Hindlimb muscle (tissue), 1 donor: ENCODE data around the gene FOXL3. TPM values are rescaled to one million over a fixed set of nuclear protein-coding genes. Genes with fewer than 3 reads are reported as not detected.
A peak's percentile ranks its signal among the peaks of the same experiment; 100 is the strongest.
"Not testable (repeated sequence)": the region's sequence is repeated elsewhere in the genome, so short reads cannot be mapped to it uniquely, and the experiment has no call there.

Experiments used
- DNase-seq: peaks from one replicate; pipeline ENCODE4 v3.0.0-alpha.2; 2013
- polyA plus RNA-seq: library from polyadenylated mRNA; unstranded; fragments of 120-200 nt; gene quantifications from one replicate; pipeline ENCODE4 v1.2.1, GENCODE V29; 2013; ENCODE audit not compliant: insufficient read length

The FOXL3 gene
- polyA plus RNA-seq, 1 donor, result not detected

DNA sequence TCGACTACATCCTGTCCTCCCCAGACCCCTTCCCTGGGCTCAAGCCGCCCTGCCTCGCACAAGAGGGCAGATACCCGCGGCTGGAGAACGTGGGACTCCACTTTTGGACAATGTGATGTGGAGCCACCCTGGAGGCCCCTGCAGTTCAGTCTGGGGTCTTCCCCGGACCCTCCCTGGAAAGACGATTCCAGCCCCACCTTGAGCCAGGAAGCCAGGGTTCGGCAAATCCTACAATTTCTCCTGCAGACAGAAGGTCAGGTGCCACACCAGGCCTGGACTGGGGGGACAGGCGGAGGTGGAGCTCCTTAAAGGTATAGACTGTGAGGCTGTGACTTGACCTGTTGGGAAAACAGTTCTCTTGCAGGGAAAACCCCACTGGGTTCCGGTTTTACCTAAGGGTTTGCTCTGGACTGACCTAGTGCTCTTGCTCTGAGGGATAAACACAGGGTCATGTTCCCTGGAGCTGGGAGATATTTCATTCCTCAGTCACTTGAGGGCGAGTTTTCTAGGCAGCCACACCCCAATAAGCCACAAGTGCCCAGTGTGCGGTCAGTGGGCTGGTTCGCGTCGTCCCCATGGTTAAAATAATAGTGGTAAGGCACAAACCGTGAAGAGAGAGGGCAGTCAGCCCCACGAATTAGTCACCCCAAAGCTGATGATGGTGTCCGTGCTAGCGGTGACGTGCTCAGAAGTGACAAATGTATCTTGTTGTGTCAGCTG is 1.6 kb downstream of the FOXL3 start:
- no peak for DNase-seq

DNA sequence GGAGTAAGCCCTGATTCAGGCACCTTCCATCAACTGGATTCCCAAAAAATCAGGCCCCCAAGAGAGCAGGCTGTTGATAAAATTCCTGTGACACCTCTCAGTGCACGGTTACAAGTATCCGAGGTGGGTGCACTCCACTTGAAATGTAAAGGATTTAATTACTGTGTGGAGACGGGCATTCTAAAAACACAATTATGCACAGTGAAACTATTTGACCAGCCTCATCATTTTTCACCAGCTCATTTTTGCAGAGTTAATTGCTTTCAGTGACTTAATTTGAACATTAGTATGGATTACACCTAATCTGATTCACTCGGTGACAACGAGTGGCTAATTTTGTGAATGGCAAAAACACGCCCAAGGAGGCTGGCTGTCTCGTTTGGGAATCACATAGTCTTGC is 2.3 kb downstream of the FOXL3 start:
- DNase-seq, result no peak

DNA sequence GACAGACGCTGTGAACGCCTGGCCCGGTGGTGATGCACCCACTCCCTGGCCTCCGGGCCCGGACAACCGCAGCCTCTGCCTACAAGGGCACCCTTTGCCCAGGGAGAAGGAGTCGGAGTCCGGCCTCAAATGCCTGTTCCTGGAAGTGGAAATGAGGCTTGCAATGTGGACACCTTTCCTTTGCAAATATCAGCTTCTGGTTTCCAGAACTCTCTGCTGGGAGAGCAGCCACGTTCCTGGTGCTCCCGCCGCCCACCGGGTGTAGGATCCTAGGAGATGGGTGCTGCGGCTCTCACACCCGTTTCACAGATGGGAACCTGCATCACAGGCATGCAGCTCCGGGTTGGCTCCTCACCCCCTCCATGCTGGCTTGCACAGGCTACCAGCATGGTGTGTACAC is 2.9 kb downstream of the FOXL3 start:
- no peak for DNase-seq

DNA sequence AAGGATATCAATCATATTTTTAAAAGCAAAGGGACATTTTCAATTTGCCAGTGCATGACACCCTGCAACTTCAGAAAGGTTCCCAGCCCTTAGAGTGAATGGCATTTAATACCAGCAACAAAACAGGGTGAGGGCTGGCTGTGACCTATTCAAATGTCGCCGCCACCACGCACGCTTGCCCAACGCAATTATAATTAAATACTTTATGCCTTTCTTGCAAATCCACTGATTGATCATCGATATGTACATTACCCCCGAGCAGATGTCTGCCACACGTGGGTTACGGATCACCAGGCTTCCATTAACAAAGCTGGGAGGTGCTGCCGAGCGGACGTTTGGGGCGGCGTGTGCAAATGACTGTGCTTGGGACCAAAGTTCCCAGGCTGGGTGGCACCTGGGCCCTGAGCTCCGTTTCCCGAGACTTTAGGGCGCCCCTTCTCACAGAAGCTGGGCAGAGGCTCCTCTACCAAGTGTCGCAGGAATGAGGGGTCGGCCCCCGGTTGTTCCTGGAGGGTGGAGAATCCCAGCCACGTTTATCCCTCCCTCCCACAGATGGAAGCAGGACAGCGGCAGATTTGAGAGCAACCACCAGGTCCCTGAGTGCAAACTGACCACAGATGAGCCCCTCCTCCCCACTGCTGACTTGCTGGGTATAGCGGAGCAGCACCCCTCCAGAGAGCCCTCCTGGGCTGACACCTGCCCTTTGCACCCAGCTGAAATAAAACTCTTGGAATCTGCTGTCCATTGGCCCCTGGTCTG is 3.9 kb downstream of the FOXL3 start:
- no peak for DNase-seq

DNA sequence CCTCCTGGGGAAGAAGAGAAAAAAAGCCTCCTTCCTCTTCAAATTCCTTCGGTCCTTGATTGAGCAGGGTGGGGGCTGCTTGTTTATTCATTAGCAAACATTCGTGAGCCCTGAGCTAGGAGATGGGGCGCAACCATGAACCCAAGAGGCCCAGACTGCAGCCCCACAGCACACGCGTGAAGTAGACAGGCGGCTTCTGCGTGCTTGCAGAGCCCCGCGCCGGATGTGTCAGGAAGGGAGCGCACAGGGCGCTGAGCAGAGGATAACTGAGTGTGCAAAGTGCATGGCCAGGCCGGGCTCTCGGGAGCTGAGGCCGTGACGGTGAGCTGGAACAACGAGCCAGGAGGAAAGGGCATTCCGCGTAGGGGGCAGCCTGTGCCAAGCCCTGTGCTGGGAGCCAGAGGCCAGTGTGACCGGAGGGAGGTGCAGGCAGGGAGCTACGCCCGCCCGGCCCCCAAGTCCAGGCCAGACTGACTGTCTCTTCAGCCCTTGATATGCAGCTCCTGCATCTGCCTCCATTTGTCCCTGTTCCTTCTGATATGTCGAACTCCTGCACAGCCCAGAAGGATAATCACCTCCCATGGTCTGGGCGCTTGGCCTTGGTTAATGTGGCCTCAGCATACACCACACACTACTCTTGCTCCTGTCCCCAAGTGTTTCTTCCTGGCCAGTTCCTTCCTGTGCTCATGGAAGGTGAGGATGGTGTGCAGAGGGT is 4.6 kb downstream of the FOXL3 start:
- no peak for DNase-seq

DNA sequence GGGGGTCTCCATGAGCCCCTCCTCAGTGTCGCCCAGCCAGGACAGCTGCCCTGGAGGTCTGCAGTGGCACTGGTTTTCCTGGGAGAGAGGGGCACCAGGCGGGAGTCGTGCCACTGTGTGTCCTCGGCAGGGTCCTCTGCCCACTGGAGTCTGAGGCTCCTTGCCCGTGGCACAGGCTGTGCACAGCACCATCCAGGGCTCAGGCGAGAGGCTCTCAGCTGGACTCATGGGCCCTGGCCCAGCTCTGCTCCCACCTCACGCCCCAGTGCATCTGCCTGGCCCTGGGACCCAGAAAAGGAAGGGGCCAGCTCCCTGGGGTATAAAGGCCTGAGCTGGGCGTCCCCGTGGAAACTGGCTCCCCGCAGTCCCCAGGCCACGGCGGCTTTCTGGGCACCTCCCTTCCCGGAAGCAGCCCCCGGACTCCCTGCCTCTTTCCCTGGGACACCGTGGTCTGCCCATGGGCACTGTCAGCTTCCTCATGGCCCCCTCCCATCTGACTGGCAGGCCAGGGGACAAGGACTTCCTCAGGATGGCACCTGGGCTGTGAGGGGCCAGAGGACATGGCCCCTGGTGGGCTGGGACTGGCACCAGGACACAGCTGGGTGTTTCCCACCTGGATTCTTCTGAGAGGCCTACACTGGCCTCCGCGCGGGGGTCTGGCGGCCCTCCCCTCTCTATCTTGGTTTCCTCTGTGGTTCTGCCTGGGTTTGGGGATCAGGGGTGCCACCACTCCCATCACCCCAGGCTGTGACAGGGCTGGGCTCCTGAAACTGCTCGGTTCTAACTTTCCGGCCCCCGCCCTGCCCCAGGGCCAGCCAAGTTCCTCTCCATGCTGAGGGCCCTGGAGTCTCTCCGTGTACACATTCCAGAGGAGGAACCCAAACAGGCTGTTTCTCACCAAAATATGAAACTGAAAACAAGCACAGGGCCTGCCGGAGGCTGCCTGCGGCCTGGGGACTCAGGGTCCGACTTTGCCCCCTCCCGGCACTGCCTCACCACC is 5.5 kb downstream of the FOXL3 start:
- DNase-seq, result peak; percentile 18

DNA sequence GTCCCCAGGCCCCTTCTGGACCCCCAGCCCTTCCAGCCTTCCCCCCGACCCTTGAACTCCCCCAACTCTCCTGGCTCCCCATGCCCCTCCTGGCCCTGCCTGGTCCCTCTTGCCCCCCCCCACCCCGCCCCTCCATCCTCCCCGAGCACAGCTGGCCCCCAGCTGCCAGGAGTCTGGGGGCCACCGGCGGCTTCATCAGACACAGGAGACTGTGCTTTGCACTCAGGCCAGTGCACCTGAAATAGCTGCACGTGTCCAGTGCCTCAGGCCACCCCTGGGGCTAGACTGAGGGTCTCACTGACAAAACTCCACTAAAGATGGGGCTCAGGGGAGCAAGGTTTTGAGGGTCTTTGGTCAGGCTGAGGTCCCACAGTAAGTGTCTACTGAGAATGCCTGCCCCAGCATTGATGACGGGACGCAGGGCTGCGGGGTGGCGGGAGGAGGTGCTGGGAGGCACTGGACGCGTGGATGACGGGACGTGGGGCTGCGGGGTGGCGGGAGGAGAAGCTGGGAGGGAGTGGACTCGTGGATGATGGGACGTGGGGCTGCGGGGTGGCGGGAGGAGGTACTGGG is 6.5 kb downstream of the FOXL3 start:
- DNase-seq, result no peak

DNA sequence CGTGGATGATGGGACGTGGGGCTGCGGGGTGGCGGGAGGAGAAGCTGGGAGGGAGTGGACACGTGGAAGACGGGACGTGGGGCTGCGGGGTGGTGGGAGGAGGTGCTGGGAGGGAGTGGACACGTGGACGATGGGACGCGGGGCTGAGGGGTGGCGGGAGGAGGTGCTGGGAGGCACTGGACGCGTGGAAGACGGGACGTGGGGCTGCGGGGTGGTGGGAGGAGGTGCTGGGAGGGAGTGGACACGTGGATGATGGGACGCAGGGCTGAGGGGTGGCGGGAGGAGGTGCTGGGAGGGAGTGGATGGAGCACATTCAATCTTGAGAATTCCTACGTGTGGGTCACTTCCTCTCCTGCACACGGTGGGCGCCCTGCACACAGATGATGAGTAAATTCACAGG is 7.2 kb downstream of the FOXL3 start:
- DNase-seq, result not testable (repeated sequence)

DNA sequence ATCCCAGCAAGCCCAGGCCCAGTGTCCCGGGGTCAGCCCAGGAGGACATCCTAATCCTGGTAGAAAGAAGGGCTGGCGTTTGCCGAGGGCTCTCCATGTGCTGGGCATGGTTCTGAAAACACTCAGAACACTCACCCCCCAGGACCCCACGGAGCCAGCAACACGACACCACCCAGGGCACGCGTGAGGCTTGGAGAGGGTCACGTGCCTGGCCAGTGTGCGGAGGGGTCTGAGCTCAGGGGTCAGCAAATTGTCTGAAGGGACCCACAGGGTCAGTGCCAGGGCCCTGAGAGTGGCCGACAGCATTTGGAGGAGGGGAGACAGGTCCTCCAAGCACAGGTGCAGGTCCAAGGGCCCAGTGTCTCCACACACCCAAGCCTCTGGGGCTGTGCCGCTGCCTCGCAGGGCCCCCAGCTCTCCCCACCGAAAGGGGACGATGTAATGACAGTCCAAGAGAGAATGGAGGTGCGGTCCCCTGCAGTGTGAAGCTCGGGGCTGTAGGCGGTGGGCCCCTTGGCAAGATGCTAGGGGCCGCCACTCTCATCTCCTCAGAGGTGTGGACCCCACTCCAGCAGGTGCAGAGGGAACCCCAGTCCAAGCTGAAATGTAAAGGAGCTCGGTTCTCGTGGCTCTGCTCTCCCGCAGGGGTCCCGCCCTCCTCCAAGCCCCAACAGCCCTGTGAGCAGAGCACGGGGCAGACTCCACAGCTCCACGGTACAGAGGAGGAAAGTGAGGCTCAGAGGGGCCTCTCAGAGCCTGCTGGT is 7.8 kb downstream of the FOXL3 start:
- DNase-seq, result no peak

DNA sequence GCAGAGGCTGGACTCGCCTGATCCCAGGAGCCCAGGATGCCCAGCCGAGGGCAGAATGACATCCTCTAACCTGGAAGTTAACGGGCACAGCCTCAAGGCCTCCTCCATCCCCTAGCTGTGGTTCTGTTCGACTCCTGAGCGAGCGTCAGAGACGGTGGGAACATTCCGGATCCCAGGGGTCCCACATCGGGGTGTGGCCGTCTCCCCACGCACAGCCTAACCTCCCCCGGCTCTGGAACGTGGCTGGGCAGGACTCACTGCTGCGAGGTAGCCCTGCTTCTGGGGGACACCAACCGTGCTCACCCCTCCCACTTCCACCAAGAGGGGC is 8.4 kb downstream of the FOXL3 start:
- no peak for DNase-seq

DNA sequence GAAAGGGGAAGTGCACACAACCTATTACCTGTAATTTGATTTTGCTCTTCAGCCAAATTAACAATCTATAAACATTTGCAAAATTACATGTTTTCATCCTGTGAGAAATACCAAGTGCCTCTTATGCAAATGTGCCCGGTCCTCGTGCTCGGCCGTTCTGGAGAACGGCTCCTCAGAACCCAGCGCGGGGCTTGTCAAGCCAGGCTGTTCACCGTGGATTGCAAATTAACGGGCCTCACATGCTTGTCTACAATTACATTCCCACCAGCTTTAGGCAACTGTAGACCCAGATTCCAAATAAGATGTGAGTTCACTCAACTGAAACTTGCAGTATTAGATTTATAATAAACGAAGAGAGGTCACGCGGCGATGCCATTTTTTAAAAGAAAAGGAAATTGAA is 8.8 kb downstream of the FOXL3 start:
- no peak for DNase-seq

DNA sequence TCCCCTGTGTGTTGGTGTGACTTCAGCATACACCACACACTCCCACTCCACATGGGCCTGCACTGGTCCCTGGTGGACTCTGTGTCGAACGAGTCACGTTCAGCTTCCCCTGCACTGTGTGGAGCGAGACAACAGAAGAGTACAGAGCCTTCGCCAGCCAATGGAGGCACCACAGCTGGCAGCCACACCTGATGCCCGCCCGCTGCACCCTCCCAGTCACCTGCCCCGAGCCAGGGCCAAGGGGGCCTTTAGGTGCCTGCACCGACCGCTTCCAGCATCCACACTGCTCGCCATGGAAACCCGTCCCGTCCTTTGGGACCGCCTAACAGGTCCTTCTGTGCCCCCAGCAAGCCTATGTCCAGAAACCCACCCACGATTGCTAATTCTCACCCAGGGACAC is 9.2 kb downstream of the FOXL3 start:
- no peak for DNase-seq

DNA sequence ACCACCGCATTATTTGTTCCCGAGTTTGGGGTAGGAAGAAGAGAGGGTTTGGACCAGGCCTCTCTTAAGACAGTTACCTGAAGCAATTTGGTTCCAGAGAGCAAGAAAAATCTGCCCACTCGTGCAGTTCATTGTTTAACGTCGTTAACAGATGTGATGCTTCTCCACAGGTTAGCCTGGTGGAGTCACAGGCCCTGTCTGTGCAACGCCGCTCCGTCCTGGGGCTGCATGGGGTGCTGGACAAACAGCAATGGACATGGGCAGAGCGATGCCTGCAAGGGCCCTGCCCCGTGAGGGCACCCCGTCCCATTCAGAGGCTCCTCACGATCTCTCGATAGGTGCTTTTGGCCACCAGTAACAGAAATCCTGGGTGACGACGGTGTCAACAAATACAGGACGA is 9.7 kb downstream of the FOXL3 start:
- DNase-seq, result no peak

DNA sequence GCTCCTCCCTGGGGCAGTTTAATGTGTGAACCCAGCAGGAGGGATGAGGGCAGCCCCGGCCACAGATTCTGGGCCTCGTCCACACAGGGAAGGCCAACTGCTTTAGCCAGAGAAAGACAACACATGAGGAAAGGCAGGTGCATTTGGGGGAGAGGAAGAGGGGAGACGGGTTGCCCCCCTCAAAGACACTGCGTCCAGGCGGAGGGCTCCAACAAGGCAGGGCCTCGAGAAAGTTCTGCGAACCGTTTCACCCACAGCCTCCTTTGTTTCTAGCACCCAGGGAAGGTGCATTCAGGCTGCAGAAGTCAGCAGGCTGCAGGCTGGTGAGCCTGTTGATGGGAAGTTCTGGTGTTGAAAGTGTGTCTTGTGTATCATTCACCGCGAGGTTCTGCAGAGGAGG is 10.1 kb downstream of the FOXL3 start:
- DNase-seq, result no peak

DNA sequence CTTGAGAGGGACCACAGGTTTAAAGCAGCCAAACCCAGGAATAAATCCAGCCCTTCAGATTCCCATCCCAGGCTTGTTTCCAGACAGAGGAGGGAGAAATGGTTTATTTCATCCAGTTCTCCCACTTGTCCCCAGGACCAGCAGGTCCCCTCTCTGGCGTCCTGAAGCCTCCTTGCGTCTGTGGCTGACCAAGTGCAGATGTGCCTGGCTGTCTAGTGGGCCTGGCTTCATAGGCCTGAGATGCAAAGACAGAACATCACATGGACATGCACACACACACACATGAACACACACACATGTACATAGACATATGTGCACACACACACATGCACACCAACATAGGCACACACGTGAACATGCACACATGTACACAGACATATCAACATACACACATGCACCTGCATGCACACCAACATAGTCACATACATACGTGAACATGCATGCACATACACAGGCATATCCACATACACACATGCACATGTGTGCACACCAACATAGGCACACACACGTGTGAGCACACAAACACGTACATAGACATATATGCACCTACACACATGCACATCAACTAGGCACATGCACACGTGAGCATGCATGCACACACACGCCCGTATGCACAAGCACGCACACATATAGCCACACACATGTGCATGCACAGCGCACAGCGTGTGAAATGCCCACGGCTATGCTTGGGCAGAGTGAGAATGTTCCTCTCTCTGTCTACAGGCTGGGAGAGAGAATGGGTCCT is 10.7 kb downstream of the FOXL3 start:
- DNase-seq, result no peak

DNA sequence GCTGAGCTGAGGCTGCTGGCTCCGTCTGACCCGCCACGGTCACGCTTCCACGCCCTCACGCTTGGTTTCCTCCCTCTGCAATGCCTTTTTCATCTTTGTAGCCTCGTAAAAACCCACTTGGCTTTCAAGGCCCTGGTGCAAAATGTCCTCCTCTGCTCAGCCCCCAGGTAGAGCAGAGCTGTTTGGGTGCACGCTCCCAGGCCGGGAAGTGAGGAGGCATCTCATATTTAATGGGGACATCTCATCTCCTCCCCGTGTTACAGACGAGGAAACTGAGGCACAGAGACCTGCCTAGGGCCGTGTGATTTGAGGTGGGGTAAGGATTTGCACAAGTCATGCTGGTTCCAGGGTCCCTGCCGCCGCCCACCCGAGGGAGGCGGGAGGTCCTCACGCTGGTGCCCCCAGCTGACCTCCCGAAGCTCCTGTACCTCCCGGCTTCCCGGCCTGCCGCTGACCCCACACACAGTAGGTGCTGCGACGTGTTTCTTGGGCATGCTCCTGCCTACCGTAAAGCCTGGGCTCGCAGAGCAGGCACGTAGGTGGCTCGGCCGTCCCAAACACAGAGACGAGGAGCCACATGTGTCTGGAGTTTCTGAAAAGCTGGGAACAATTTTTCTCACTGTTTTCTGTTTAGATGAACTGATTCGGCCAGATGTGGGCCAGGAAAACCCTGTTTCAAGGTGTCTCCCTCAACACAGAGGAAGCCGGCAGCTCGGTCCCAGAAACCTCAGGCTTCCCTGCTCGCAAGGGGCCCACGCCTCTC is 11.5 kb downstream of the FOXL3 start:
- no peak for DNase-seq

DNA sequence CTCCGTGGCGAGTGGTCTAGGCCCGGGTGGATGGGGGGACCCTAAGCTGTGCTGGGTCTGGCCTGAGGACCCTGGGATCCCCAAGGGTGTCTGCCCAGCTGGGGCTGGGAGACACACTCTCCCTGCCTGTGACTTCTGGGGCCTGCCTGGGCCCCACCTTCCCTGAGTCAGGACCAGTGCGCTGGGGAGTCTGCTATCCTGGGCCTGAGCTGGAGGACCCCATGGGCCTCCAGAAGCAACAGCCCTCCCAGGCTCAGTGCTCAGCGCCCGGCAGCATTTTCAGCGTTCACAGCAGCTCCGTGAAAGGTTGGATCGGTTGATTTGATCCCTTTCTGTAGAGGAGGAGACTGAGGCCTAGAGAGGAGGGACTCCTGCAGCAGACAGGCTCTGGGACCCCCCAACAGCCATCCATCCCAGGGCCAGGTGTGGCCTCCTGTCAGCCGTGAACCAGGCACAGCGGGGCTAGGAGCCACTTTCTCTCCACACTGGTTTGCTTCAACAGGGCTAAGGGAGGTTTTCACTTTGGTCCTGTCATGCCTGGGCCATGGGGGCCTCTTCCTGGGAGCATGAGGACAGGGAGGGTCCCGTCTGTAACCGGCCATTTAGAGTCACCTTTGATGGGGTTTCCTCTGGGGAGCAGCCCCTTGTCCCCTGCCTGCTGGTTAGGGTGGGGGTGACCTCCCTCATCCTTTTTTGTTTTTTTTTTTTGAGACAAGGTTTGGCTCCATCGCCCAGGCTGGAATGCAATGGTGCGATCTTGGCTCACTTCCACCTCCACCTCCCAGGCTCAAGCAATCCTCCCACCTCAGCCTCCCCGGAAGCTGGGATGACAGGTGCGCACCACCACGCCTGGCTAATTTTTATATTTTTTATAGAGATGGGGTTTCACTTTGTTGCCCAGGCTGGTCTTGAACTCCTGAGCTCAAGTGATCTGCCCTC is 12.4 kb downstream of the FOXL3 start:
- DNase-seq, result no peak

DNA sequence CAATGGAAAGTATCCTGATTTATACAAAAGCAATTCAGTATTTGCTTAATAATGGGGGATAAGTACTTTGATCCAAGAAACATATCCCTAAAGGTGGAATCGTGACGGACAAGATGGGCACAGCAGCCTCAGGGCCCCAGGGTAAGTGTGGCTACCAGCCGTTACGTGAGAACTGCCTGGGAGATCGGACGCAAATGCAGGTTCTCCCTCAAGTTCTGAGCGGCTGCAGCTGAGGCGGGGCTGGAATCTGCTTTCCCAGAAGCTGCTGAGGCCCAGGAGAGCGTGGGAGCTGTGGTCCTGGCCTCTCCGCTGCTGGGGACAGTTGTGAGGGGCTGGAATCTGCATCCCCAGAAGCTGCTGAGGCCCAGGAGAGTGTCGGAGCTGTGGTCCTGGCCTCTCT is 13.5 kb downstream of the FOXL3 start:
- no peak for DNase-seq
